ENCODE measurements around the gene TMEM95. TPM values are rescaled to one million over a fixed set of nuclear protein-coding genes. Genes with fewer than 3 reads are reported as not detected.

The TMEM95 gene
- total RNA-seq, 1 donor from 2014 or later, result not detected

- Histone ChIP-seq H3K4me3 (no peak overlapping the region), H3K27me3 (no peaks in the 10 kb centered on the region), H3K36me3 (peaks cover 61 to 72% of the 10 kb centered on the region in 2 donors), H3K4me1 (no peaks in the 10 kb centered on the region), H3K9me3 (no peaks in the 10 kb centered on the region), H3K27ac (no peak overlapping the region)
- intact Hi-C loops (cut with DNase I), result no loop called here
- TF ChIP-seq, protein P1, sequence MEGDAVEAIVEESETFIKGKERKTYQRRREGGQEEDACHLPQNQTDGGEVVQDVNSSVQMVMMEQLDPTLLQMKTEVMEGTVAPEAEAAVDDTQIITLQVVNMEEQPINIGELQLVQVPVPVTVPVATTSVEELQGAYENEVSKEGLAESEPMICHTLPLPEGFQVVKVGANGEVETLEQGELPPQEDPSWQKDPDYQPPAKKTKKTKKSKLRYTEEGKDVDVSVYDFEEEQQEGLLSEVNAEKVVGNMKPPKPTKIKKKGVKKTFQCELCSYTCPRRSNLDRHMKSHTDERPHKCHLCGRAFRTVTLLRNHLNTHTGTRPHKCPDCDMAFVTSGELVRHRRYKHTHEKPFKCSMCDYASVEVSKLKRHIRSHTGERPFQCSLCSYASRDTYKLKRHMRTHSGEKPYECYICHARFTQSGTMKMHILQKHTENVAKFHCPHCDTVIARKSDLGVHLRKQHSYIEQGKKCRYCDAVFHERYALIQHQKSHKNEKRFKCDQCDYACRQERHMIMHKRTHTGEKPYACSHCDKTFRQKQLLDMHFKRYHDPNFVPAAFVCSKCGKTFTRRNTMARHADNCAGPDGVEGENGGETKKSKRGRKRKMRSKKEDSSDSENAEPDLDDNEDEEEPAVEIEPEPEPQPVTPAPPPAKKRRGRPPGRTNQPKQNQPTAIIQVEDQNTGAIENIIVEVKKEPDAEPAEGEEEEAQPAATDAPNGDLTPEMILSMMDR (IDR thresholded peaks at IDR 0.05), result no peak
- DNase-seq (ENCODE audit: low spot score in 2 of 2), result no peak
Measured at GRCh38 chr17:7322520-7323194, 32.3 kb upstream of the TMEM95 start.

GRCh38 chr17:7323731-7324437, 31.1 kb upstream of the TMEM95 start:
- intact Hi-C loops (cut with DNase I), result no loop called here
- TF ChIP-seq, protein P1 (IDR thresholded peaks at IDR 0.05), result peak; percentile 66 to 76 (median 71)
- Histone ChIP-seq H3K27ac (no peak overlapping the region), H3K4me3 (no peak overlapping the region), H3K27me3 (no peaks in the 10 kb centered on the region), H3K36me3 (peaks cover 50 to 60% of the 10 kb centered on the region in 2 donors), H3K9me3 (no peaks in the 10 kb centered on the region), H3K4me1 (peaks cover 0 to 10% of the 10 kb centered on the region in 2 donors)
- DNase-seq (ENCODE audit: low spot score in 2 of 2), result peak in 1 of 2 donors; percentile 73

- peaks cover 0 to 10% of the 10 kb centered on the region in 2 donors for H3K4me1 ChIP-seq
- no peak overlapping the region for H3K27ac ChIP-seq
- intact Hi-C loops (cut with DNase I), result no loop called here
- H3K36me3 ChIP-seq, result peaks cover 47 to 58% of the 10 kb centered on the region in 2 donors
- H3K9me3 ChIP-seq, result no peaks in the 10 kb centered on the region
- TF ChIP-seq, protein P1 (IDR thresholded peaks at IDR 0.05), result no peak
- DNase-seq (ENCODE audit: low spot score in 2 of 2), result no peak
- H3K27me3 ChIP-seq, result no peaks in the 10 kb centered on the region
- H3K4me3 ChIP-seq, result no peak overlapping the region
Measured at GRCh38 chr17:7324438-7324779, 30.5 kb upstream of the TMEM95 start.

DNA sequence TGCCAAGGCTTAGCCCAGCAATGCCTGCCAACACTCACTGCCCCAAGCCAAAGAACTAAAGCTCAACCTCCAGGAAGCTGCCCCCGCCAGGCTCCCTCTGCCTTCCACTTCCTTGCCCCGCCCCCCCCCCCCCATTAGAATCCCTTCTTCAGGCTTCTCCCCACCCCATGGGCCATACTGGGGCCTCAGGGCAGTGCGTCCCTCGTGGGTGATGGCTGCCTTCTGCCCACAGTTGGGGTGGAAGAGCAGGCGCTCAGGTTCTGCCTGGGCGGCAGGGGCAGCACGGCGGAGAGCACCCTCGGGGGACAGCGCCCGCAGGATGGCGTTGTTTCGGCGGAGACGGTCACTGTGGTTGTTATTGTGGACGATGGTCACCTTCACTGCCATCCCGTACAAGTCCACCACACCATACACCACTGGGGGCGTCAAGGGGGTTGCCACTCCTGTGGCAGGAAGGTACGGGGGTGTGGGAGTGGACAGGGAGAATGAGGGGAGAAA, 29.9 kb upstream of the TMEM95 start:
- DNase-seq (ENCODE audit: low spot score in 2 of 2), result no peak
- no peaks in the 10 kb centered on the region for H3K9me3 ChIP-seq
- intact Hi-C loops (cut with DNase I), result no loop called here
- peaks cover 46 to 57% of the 10 kb centered on the region in 2 donors for H3K36me3 ChIP-seq
- no peak overlapping the region for H3K27ac ChIP-seq
- TF ChIP-seq, protein P1 (IDR thresholded peaks at IDR 0.05), result no peak
- no peak overlapping the region for H3K4me3 ChIP-seq
- H3K4me1 ChIP-seq, result peaks cover 0 to 10% of the 10 kb centered on the region in 2 donors
- H3K27me3 ChIP-seq, result no peaks in the 10 kb centered on the region

DNA sequence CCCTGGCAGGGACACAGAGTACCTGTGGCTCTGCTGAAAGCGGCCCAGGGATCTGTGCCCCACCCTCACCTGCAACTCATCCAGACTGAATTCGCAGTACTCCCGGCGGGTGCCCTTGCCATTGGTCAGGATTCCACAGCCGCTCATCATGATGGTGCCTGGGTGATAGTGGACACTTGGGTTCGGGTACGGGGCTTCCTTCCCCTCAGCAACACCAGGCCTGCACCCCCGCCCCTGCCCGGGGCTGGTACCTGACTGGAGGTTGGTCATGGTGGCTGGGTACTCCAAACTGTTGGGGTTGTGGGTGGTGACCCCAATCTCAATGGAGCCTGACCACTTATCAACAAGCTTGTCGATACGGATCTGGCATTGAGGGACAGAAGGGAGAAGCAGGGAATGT, 28.8 kb upstream of the TMEM95 start:
- H3K36me3 ChIP-seq, result peaks cover 35 to 46% of the 10 kb centered on the region in 2 donors
- H3K27ac ChIP-seq, result no peak overlapping the region
- intact Hi-C loops (cut with DNase I), result no loop called here
- no peaks in the 10 kb centered on the region for H3K9me3 ChIP-seq
- no peaks in the 10 kb centered on the region for H3K27me3 ChIP-seq
- no peak overlapping the region for H3K4me3 ChIP-seq
- H3K4me1 ChIP-seq, result peaks cover 0 to 12% of the 10 kb centered on the region in 2 donors
- TF ChIP-seq, protein P1 (IDR thresholded peaks at IDR 0.05), result no peak
- DNase-seq (ENCODE audit: low spot score in 2 of 2), result no peak
